Uterus (tissue), 2 donors: ENCODE measurements around the gene ARHGAP42.

ENCODE experiments used
- POLR2A ChIP-seq, 2 donors: fragments of 450-650 bp; IDR thresholded peaks; one replicate each; pipeline ENCODE4 v1.6.1; 2016; ENCODE audit warnings: antibody characterized with exemption in 2 of 2, mild to moderate bottlenecking in 1 of 2, moderate library complexity in 1 of 2
- TF ChIP-seq, protein P1 (sequence below), 4 experiments: fragments of 200-600 bp in 2 of 4; fragments of 450-650 bp in 2 of 4; sonication (generic) in 2 of 4; IDR thresholded peaks; one replicate each; pipeline ENCODE4 v1.5.1; 2016 to 2019; ENCODE audit warnings: antibody characterized with exemption in 4 of 4, mild to moderate bottlenecking in 2 of 4, moderate library complexity in 1 of 4

DNA sequence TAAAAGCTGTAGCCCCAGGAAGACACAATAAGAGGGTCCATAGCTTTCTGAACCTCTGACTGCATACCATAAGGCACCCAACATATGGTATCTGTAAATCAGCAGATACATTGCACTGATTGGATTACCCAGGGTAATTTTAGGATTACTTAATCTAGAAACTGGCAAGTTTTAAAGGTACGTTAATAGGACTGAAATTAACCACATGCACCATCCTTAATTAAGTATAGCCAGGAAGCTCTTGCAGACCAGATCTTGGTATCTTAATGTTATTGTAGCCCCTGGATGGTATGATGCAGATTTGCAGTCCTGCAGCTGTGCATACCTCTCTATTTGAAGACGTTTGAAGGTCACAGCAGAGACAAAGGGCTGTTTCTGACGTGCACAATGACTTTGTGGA lies 72.8 kb downstream of the ARHGAP42 start:
- no peak for TF ChIP-seq POLR2A (IDR thresholded peaks at IDR 0.05)
- TF ChIP-seq, protein P1, sequence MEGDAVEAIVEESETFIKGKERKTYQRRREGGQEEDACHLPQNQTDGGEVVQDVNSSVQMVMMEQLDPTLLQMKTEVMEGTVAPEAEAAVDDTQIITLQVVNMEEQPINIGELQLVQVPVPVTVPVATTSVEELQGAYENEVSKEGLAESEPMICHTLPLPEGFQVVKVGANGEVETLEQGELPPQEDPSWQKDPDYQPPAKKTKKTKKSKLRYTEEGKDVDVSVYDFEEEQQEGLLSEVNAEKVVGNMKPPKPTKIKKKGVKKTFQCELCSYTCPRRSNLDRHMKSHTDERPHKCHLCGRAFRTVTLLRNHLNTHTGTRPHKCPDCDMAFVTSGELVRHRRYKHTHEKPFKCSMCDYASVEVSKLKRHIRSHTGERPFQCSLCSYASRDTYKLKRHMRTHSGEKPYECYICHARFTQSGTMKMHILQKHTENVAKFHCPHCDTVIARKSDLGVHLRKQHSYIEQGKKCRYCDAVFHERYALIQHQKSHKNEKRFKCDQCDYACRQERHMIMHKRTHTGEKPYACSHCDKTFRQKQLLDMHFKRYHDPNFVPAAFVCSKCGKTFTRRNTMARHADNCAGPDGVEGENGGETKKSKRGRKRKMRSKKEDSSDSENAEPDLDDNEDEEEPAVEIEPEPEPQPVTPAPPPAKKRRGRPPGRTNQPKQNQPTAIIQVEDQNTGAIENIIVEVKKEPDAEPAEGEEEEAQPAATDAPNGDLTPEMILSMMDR (IDR thresholded peaks at IDR 0.05), result no peak
